Esophagus muscularis mucosa (tissue), 4 donors: Measurements from ENCODE around the gene UBN2.

Experiments
- EP300 ChIP-seq: sonication (generic); formaldehyde crosslinking; IDR thresholded peaks from one replicate; pipeline ENCODE4 v1.6.1; 2017; ENCODE audit warnings: antibody characterized with exemption
- POLR2A ChIP-seq: fragments of 450-650 bp; IDR thresholded peaks from one replicate; pipeline ENCODE4 v1.6.1; 2017; ENCODE audit warnings: antibody characterized with exemption, moderate library complexity, mild to moderate bottlenecking, low read depth
- POLR2AphosphoS5 ChIP-seq, 2 donors: sonication (generic); formaldehyde crosslinking; IDR thresholded peaks; one replicate each; pipeline ENCODE4 v1.6.1; 2017; ENCODE audit warnings: antibody characterized with exemption in 2 of 2
- TF ChIP-seq, protein P1 (sequence below), 3 experiments: fragments of 200-600 bp in 2 of 3; fragments of 450-650 bp in 1 of 3; sonication (generic) in 2 of 3; IDR thresholded peaks; one replicate each; pipeline ENCODE4 v1.5.1; 2017 to 2019; ENCODE audit warnings: antibody characterized with exemption in 3 of 3, mild to moderate bottlenecking in 2 of 3, moderate library complexity in 1 of 3

DNA sequence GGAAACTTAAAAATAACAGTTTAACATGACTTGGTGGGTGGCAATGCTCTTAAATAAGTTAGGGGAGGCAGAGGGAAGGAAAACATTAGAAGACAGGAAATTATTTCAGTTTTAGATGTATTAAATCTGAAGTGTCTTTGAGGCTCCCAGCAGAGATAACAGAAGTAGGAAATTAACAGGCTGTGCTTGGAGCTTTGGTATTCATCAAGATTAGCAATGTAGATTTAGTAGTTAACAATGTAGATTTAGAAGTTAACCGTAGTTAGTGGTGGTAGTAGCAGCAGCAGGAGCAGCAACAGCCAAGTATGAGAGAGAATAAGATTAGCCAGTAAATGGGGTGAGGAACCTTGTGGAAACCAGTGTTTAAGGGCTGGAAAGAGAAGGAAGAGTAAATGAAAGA, 48.7 kb upstream of the UBN2 start:
- TF ChIP-seq POLR2A: no peak
- TF ChIP-seq, protein P1, sequence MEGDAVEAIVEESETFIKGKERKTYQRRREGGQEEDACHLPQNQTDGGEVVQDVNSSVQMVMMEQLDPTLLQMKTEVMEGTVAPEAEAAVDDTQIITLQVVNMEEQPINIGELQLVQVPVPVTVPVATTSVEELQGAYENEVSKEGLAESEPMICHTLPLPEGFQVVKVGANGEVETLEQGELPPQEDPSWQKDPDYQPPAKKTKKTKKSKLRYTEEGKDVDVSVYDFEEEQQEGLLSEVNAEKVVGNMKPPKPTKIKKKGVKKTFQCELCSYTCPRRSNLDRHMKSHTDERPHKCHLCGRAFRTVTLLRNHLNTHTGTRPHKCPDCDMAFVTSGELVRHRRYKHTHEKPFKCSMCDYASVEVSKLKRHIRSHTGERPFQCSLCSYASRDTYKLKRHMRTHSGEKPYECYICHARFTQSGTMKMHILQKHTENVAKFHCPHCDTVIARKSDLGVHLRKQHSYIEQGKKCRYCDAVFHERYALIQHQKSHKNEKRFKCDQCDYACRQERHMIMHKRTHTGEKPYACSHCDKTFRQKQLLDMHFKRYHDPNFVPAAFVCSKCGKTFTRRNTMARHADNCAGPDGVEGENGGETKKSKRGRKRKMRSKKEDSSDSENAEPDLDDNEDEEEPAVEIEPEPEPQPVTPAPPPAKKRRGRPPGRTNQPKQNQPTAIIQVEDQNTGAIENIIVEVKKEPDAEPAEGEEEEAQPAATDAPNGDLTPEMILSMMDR (IDR thresholded peaks at IDR 0.05): no peak
- TF ChIP-seq POLR2AphosphoS5 (IDR thresholded peaks at IDR 0.05): no peak
- no peak for TF ChIP-seq EP300
